ENCODE measurements around the gene SMDT1.

SMDT1 gene

GRCh38 chr22:42079319-42080251 is at the start of gene SMDT1:
Gene SMDT1 (plus strand): TSS chr22:42079700. CDS start chr22:42079769, 69 bp downstream.
- Histone ChIP-seq H3K4me1 (ENCODE audit: insufficient read depth, low read length) (peaks cover 8% of the 10 kb centered on the region; the same call in 1 of the 2 replicates), H3K4me3 (ENCODE audit: low read length) (peak within 1 kb of the TSS; percentile 92), H3K36me3 (ENCODE audit: insufficient read depth, low read depth, low read length) (peaks cover 20% of the 10 kb centered on the region), H3K9ac (ENCODE audit: low read depth, low read length) (peak within 1 kb of the TSS; percentile 84; the same call in 1 of the 2 replicates), H3K27me3 (ENCODE audit: insufficient read depth, low read length) (no peaks in the 10 kb centered on the region; the same call in 1 of the 2 replicates), H3K27ac (ENCODE audit: low read length) (peak within 1 kb of the TSS; percentile 30), H3K9me3 (ENCODE audit: insufficient read depth, low read depth, low read length) (no peaks in the 10 kb centered on the region)

DNA sequence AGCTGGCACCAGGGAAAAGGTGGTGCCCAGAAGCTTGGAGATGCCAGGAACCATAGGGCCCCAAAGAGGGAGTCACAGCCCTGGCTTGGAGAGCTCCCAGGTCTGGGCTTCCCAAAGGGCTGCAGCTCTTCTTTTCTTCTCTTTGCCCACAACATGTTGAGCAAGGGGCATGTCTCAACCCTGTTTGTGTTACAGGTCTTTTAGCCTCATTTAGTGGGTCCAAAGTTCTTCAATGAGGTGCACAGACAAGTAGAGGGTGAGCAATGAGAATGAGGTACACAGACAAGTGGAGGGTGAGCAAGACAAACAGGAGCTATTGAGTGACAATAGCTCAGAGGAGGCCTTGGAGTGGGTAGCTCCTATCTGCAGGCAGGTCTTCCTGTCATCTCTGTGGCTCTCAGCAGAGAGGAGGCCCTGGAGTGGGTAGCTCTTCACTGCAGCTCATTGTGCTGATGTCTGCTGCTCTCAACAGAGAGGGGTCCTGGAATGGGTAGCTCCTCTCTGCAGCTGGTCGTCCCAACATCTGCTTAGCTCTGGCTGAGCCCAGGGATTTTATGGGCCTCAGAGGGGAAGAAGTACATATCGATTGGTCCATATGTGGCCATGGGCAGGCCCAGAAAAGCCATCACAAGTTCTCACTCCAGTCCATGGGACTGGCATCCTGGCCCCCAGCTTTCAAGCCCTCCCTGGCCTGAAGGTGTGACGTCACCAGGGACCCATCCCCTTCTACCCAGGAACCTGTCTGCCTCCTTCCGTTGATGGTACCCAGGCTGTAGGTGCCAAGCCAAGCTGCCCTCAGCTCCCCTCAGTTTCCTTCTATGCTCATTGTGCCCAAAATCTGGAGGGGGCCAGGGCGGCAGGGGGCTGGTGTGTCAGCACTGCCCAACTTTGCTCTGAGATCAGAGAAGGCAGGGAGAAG is 46.0 kb upstream of the SMDT1 start:
- Histone ChIP-seq H3K36me3 (ENCODE audit: insufficient read depth, low read depth, low read length) (no peaks in the 10 kb centered on the region), H3K9me3 (ENCODE audit: insufficient read depth, low read depth, low read length) (peaks cover 14% of the 10 kb centered on the region), H3K27me3 (ENCODE audit: insufficient read depth, low read length) (no peaks in the 10 kb centered on the region), H3K27ac (ENCODE audit: low read length) (no peak overlapping the region), H3K4me3 (ENCODE audit: low read length) (no peak overlapping the region; the same call in 1 of the 2 replicates), H3K4me1 (ENCODE audit: insufficient read depth, low read length) (no peaks in the 10 kb centered on the region), H3K9ac (ENCODE audit: low read depth, low read length) (no peak overlapping the region)

DNA sequence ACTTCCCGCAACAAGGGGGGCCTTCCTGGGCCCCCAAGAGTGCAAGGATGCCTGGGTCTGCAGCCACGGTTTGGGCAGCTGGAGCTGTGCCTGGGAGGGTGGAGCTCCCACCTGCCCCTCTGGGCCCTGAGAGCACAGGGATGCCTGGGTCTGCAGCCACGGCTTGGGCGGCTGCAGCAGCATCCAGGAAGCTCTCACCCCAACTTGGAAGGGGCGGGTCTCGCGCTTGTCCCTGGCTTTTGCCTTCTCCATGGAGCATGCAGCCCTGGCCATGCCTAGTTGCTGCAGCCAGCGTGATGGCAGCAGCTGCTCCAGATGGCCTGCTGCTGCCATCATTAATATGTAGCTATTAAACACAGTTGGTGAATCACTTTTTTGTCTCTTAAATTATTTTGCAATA is 44.2 kb upstream of the SMDT1 start:
- H3K4me3 ChIP-seq (ENCODE audit: low read length): no peak overlapping the region
- H3K4me1 ChIP-seq (ENCODE audit: insufficient read depth, low read length): no peaks in the 10 kb centered on the region
- H3K27me3 ChIP-seq (ENCODE audit: insufficient read depth, low read length): no peaks in the 10 kb centered on the region
- H3K27ac ChIP-seq (ENCODE audit: low read length): no peak overlapping the region
- H3K9ac ChIP-seq (ENCODE audit: low read depth, low read length): no peak overlapping the region
- peaks cover 14% of the 10 kb centered on the region for H3K9me3 ChIP-seq (ENCODE audit: insufficient read depth, low read depth, low read length)
- H3K36me3 ChIP-seq (ENCODE audit: insufficient read depth, low read depth, low read length): no peaks in the 10 kb centered on the region

DNA sequence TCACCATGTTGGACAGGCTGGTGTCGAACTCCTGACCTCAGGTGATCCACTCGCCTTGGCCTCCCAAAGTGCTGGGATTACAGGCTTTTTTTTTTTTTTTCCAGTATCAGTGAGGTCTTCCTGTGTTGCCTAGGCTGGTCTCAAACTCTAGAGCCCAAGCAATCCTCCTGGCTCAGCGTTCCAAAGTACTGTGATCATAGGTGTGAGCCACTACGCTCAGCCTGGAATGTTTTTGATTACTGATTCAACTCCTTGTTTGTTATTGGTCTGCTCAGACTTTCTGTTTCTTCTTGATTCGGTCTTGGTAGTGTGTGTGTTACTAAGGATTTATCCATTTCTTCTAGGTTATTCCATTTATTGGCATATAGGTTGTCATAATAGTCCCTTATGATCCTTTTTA is 40.2 kb upstream of the SMDT1 start:
- H3K9ac ChIP-seq (ENCODE audit: low read depth, low read length): no peak overlapping the region
- H3K27me3 ChIP-seq (ENCODE audit: insufficient read depth, low read length): no peaks in the 10 kb centered on the region
- no peaks in the 10 kb centered on the region for H3K36me3 ChIP-seq (ENCODE audit: insufficient read depth, low read depth, low read length)
- H3K9me3 ChIP-seq (ENCODE audit: insufficient read depth, low read depth, low read length): peaks cover 6% of the 10 kb centered on the region; the same call in 1 of the 2 replicates
- H3K4me1 ChIP-seq (ENCODE audit: insufficient read depth, low read length): no peaks in the 10 kb centered on the region
- H3K27ac ChIP-seq (ENCODE audit: low read length): no peak overlapping the region
- H3K4me3 ChIP-seq (ENCODE audit: low read length): no peak overlapping the region

- Histone ChIP-seq H3K9ac (ENCODE audit: low read depth, low read length) (no peak overlapping the region), H3K27ac (ENCODE audit: low read length) (no peak overlapping the region), H3K4me1 (ENCODE audit: insufficient read depth, low read length) (no peaks in the 10 kb centered on the region), H3K27me3 (ENCODE audit: insufficient read depth, low read length) (no peaks in the 10 kb centered on the region), H3K9me3 (ENCODE audit: insufficient read depth, low read depth, low read length) (peaks cover 4% of the 10 kb centered on the region; the same call in 1 of the 2 replicates), H3K4me3 (ENCODE audit: low read length) (no peak overlapping the region), H3K36me3 (ENCODE audit: insufficient read depth, low read depth, low read length) (no peaks in the 10 kb centered on the region)
Observed at GRCh38 chr22:42041784-42042183, 37.7 kb upstream of the SMDT1 start.

GRCh38 chr22:42050641-42051180 is 28.8 kb upstream of the SMDT1 start:
- no peak overlapping the region for H3K4me3 ChIP-seq (ENCODE audit: low read length)
- H3K9me3 ChIP-seq (ENCODE audit: insufficient read depth, low read depth, low read length): no peaks in the 10 kb centered on the region; the same call in 1 of the 2 replicates
- no peaks in the 10 kb centered on the region for H3K4me1 ChIP-seq (ENCODE audit: insufficient read depth, low read length)

GRCh38 chr22:42052765-42053164 is 26.7 kb upstream of the SMDT1 start:
- H3K36me3 ChIP-seq (ENCODE audit: insufficient read depth, low read depth, low read length): no peaks in the 10 kb centered on the region
- no peak overlapping the region for H3K27ac ChIP-seq (ENCODE audit: low read length)
- H3K9me3 ChIP-seq (ENCODE audit: insufficient read depth, low read depth, low read length): peaks cover 14% of the 10 kb centered on the region
- no peaks in the 10 kb centered on the region for H3K4me1 ChIP-seq (ENCODE audit: insufficient read depth, low read length)
- H3K4me3 ChIP-seq (ENCODE audit: low read length): no peak overlapping the region
- no peaks in the 10 kb centered on the region for H3K27me3 ChIP-seq (ENCODE audit: insufficient read depth, low read length)
- no peak overlapping the region for H3K9ac ChIP-seq (ENCODE audit: low read depth, low read length)

More at GRCh38 chr22:42050641-42051180, 28.8 kb upstream of the SMDT1 start:
- Histone ChIP-seq H3K27me3 (ENCODE audit: insufficient read depth, low read length) (no peaks in the 10 kb centered on the region), H3K9ac (ENCODE audit: low read depth, low read length) (no peak overlapping the region), H3K36me3 (ENCODE audit: insufficient read depth, low read depth, low read length) (no peaks in the 10 kb centered on the region), H3K27ac (ENCODE audit: low read length) (no peak overlapping the region)

DNA sequence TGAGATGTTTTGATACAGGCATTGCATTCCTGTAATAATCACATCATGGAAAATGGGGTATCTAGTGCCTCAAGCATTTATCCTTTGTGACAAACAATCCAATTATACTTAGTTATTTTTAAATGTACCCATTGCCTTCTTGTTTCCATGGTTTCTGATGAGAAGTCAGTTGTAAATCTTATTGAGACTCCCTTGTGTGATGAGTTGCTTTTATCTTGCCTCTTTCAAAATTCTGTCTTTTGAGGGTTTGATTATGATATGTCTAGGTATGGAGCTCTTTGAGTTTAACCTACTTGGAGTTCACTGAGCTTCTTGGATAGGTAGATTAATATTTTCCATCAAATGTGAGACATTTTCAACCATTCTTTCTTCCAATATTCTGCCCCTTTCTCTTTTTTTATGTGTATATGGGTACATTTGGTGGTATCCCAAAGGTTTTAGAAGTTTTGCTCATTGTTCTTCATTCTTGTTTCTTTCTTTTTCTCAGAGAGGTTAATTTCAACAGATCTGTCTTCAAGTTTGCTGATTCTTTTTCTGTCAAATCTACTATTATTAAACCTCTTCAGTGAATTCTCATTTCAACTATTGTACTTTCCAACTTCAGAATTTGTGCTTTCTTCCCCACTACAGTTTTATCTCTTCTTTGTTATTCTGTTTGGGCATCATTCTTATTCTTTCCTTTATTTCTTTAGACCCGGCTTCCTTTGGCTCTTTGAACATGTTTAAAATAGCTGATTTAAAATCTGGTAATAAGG is 22.6 kb upstream of the SMDT1 start:
- Histone ChIP-seq H3K27ac (ENCODE audit: low read length) (no peak overlapping the region), H3K27me3 (ENCODE audit: insufficient read depth, low read length) (no peaks in the 10 kb centered on the region), H3K4me3 (ENCODE audit: low read length) (no peak overlapping the region), H3K4me1 (ENCODE audit: insufficient read depth, low read length) (no peaks in the 10 kb centered on the region), H3K9me3 (ENCODE audit: insufficient read depth, low read depth, low read length) (peaks cover 26% of the 10 kb centered on the region), H3K9ac (ENCODE audit: low read depth, low read length) (no peak overlapping the region), H3K36me3 (ENCODE audit: insufficient read depth, low read depth, low read length) (peaks cover 35% of the 10 kb centered on the region)

DNA sequence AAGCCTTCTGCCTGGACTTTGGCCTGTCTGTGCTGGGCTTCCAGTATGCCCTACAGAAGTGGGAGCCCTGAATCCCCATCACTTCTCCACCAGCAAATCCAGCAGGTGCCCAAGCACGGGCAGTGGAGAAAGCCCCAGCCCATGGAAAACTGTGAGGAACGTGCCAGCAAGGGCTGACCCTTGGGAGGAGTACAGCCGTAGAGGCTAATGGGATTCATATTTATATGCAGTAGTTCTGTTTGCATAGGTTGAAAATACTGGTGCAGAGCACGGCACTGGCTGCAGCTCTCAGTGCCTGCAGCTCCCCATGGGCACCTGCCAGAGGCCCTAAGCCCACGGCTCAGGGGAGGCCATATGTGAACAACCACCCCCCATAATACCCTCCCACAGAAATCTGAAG is 19.0 kb upstream of the SMDT1 start:
- no peak overlapping the region for H3K27ac ChIP-seq (ENCODE audit: low read length)
- H3K4me1 ChIP-seq (ENCODE audit: insufficient read depth, low read length): peaks cover 6% of the 10 kb centered on the region; the same call in 1 of the 2 replicates
- no peak overlapping the region for H3K4me3 ChIP-seq (ENCODE audit: low read length)
- no peaks in the 10 kb centered on the region for H3K27me3 ChIP-seq (ENCODE audit: insufficient read depth, low read length)
- peaks cover 43% of the 10 kb centered on the region for H3K36me3 ChIP-seq (ENCODE audit: insufficient read depth, low read depth, low read length)
- peaks cover 26% of the 10 kb centered on the region for H3K9me3 ChIP-seq (ENCODE audit: insufficient read depth, low read depth, low read length)
- H3K9ac ChIP-seq (ENCODE audit: low read depth, low read length): no peak overlapping the region

GRCh38 chr22:42061041-42061440 is 18.5 kb upstream of the SMDT1 start:
- H3K27me3 ChIP-seq (ENCODE audit: insufficient read depth, low read length): no peaks in the 10 kb centered on the region
- H3K9ac ChIP-seq (ENCODE audit: low read depth, low read length): no peak overlapping the region
- H3K36me3 ChIP-seq (ENCODE audit: insufficient read depth, low read depth, low read length): peaks cover 43% of the 10 kb centered on the region
- H3K9me3 ChIP-seq (ENCODE audit: insufficient read depth, low read depth, low read length): peaks cover 26% of the 10 kb centered on the region
- peaks cover 10% of the 10 kb centered on the region; the same call in 1 of the 2 replicates for H3K4me1 ChIP-seq (ENCODE audit: insufficient read depth, low read length)
- no peak overlapping the region for H3K4me3 ChIP-seq (ENCODE audit: low read length)
- no peak overlapping the region for H3K27ac ChIP-seq (ENCODE audit: low read length)
